T1000 (cell line): ENCODE results near the gene UBXN11.
A peak's percentile ranks its signal among the peaks of the same experiment; 100 is the strongest.

Experiments used
- DNase-seq: peaks from one replicate; lab custom pipeline; 2025; ENCODE audit warnings: mixed read lengths; lab: John Stamatoyannopoulos, UW

UBXN11 gene

GRCh38 chr1:26306290-26307229 is at the start of gene UBXN11:
Gene UBXN11, minus strand, starts transcription at chr1:26306636. Its CDS starts 3,753 bp downstream, at chr1:26302883.
- peak; percentile 87 for DNase-seq

- DNase-seq = no peak
Measured at GRCh38 chr1:26356106-26356505, 49.7 kb upstream of the UBXN11 start.

- no peak for DNase-seq
Measured at GRCh38 chr1:26354972-26355371, 48.5 kb upstream of the UBXN11 start.

- DNase-seq = no peak
Measured at GRCh38 chr1:26353976-26354820, 47.8 kb upstream of the UBXN11 start, which contains the start of gene CRYBG2. Gene CRYBG2, minus strand, starts transcription at chr1:26354130. Its CDS starts 7,473 bp downstream, at chr1:26346657.

GRCh38 chr1:26353210-26353859 is 46.9 kb upstream of the UBXN11 start:
- no peak for DNase-seq

- no peak for DNase-seq
Measured at GRCh38 chr1:26352338-26352679, 45.9 kb upstream of the UBXN11 start.

- no peak for DNase-seq
Measured at GRCh38 chr1:26351590-26352337, 45.3 kb upstream of the UBXN11 start.

GRCh38 chr1:26350701-26351589 is 44.5 kb upstream of the UBXN11 start:
- DNase-seq = no peak

- no peak for DNase-seq
Measured at GRCh38 chr1:26350343-26350700, 43.9 kb upstream of the UBXN11 start.

- DNase-seq = no peak
Measured at GRCh38 chr1:26349877-26350244, 43.4 kb upstream of the UBXN11 start.

- peak; percentile 65 for DNase-seq
Measured at GRCh38 chr1:26349188-26349876, 42.9 kb upstream of the UBXN11 start.

GRCh38 chr1:26346274-26347033 is 40.0 kb upstream of the UBXN11 start:
- no peak for DNase-seq

GRCh38 chr1:26345718-26346117 is 39.3 kb upstream of the UBXN11 start:
- DNase-seq = no peak

GRCh38 chr1:26344147-26344920 is 37.9 kb upstream of the UBXN11 start:
- no peak for DNase-seq

GRCh38 chr1:26340047-26340481 is 33.6 kb upstream of the UBXN11 start:
- no peak for DNase-seq

GRCh38 chr1:26338670-26339069 is 32.2 kb upstream of the UBXN11 start:
- DNase-seq = no peak

- DNase-seq = no peak
Measured at GRCh38 chr1:26337625-26338024, 31.2 kb upstream of the UBXN11 start.

- no peak for DNase-seq
Measured at GRCh38 chr1:26337206-26337535, 30.7 kb upstream of the UBXN11 start.
